Epithelial cell of prostate (primary cell): ENCODE data around the gene BMPR2.

Experiments used
- DNase-seq: peaks from one replicate; pipeline ENCODE4 v3.0.0-alpha.2; 2011; ENCODE audit warnings: low read depth, low spot score
- H3K27ac ChIP-seq: fragments of 450-650 bp; 2 replicates; pipeline ENCODE4 v1.5.1; 2017; ENCODE audit warnings: mild to moderate bottlenecking

Gene BMPR2

DNA sequence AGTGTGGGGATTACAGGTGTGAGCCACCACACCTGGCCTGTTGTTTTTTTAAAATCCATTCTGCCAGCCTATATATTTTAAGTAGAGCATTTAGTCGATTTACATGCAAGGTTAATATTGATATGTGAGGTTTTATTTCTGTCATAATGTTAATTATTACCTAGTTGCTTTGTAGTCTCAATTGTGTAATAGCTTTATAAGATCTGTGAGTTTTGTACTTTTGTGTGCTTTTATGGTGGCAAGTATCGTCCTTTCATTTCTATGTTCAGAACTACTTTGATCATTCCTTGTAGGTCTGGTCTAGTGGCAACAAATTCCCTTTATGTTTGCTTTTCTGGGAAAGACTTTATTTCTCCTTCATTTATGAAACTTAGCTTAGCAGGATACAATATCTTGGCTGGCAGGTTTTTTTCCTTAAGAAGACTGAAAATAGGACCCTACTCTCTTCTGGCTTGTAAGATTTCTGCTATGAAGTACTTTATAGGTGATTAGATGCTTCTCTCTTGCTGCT lies 207.6 kb downstream of the BMPR2 start:
- H3K27ac ChIP-seq, result no peak overlapping the region
- no peak for DNase-seq

GRCh38 chr2:202588647-202589581 lies 212.8 kb downstream of the BMPR2 start:
- no peak for DNase-seq
- H3K27ac ChIP-seq, result no peak overlapping the region

- DNase-seq, result no peak
- H3K27ac ChIP-seq, result no peak overlapping the region
Observed at GRCh38 chr2:202589582-202589949, 213.4 kb downstream of the BMPR2 start.

DNA sequence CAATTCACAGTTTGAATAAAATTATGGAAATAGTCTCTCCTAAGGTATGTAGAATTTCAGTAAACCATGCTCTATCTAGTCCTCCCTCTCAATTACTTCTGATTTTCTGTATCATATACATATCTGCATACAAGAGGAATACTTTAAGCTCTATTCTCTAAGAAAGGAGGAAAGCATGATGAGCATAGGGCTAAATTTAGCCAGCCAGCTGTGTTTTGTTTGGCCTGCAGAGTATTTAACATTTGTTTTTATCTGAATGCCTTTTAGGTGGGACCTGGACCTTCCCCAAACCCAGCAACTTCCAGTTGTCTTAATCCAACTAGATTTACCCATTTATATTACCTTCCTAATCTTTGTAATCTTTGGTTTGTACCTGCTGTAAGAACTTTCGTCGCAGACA lies 216.4 kb downstream of the BMPR2 start:
- DNase-seq, result no peak
- no peak overlapping the region for H3K27ac ChIP-seq

- H3K27ac ChIP-seq, result no peak overlapping the region
- DNase-seq, result no peak
Observed at GRCh38 chr2:202599105-202599504, 223.0 kb downstream of the BMPR2 start.

GRCh38 chr2:202599911-202600310 lies 223.8 kb downstream of the BMPR2 start:
- no peak for DNase-seq
- no peak overlapping the region for H3K27ac ChIP-seq

DNA sequence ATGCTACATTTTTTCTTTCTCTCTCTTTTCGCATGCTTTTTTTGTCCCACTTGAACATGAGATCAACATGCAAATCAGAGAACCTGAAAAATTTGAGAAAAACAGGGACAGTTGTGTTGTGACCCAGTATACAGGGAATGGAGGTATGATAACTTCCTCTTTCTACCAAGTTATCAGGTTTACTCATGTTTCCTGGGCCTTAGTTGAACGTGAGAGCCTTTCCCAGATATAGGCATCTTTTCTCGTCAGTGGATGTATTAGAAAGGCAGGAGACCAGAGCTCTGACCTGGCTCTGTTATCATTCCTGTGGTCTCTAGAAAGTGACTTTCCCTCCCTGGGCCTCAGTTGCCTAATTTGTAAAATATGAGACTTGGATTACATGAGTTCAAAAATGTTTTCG lies 228.6 kb downstream of the BMPR2 start:
- no peak overlapping the region for H3K27ac ChIP-seq
- no peak for DNase-seq

DNA sequence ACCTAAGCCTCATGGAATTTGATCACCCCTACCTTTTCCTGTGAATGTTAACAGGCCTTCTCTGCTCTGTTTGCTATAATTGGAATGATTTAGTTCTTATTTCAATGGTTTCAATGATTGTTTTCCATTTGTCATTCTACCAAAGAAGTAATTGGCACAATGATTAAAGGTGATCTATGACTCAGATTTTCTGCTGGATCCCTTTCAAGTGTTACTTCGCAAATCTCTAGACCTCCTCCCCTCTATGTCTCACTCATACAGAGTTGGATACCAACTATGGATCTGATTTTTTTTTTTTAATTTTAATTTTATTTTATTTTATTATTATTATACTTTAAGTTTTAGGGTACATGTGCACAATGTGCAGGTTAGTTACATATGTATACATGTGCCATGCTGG lies 229.0 kb downstream of the BMPR2 start:
- DNase-seq, result no peak
- no peak overlapping the region for H3K27ac ChIP-seq

DNA sequence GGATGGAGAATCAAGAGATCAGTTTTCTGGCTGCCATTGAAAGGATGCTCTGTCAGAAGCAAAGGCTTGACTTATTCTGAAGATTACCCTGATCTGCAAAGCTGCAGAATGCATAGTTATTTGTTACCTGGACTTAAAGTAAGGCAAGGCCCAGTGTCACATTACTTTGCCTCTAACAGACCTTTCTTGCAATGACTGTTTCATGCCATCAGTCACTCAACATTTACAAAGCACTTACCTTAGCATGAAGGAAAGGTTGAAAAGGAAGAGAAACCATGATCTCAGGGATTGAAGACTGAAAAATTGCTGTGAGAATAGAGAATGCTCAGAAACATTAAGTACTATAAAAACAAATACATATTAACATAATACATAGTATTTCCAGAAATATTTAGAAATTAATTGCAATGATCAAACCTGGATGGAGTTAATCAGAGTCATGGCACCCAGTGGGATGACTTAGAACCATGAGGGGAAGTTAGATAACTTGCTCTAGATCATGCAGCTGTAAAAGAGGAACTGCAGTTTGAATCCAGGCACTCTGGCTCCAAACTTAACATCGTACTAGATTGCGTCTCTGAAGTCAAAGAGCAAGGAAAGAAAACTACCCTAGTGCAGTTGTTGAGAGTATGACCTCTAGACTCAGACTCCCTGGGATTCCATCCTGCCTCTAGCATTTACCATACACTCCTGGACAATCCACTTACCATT lies 232.2 kb downstream of the BMPR2 start:
- DNase-seq, result no peak
- no peak overlapping the region for H3K27ac ChIP-seq

DNA sequence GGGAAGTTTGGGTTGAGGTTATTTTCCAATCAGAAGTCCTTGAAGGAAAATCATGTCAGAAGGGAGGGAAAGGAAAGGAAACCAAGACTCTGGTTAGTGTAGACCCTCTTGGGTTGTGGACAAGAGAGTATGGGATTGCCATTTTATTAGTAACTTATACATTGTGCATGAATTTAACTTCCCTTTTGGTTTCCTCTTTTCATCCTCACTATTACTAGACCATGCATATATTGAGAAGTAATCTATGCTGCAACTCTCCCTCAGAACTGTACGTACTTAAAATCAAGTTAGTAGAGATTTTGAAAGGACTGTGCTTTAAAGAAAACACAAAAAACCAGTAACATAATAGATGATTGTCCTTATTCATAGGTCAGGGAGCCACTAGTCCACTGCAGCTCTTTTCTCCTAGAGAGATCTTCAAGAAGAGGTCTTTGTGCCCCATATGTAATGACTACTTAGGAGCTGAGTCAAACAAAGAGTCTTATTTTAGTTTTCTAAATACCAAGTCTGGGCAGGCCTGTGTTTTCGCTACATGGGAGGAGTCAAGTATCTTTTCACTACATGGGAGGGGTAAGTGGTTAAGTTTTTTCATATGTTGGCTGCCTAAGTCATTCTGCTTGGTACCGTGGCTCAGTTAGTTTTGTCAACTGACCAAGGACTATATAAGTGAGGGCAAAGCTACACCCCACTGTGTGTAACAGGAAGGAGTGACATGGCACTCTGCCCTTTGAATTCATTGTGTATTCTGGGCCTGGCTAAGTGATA lies 233.4 kb downstream of the BMPR2 start:
- no peak overlapping the region for H3K27ac ChIP-seq
- DNase-seq, result peak; percentile 43

DNA sequence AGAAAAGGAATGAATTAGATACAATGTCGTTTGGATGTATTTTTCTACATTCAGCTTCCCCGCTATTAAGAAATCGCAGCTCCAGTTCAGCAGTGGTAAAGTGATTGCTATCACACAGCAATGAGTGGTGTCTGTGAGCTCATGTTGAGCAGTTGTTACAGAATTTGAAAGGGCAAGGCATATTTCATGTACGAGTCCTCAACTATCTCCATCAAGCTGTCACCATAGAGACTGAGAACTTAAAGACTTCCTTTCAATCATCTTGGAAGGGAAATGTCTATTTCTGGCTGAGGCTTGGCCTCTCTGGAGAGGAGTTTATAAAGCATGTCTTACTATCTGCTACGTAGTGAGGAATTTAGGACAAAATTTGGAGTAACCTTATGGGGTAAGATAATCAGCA lies 234.3 kb downstream of the BMPR2 start:
- no peak overlapping the region for H3K27ac ChIP-seq

DNA sequence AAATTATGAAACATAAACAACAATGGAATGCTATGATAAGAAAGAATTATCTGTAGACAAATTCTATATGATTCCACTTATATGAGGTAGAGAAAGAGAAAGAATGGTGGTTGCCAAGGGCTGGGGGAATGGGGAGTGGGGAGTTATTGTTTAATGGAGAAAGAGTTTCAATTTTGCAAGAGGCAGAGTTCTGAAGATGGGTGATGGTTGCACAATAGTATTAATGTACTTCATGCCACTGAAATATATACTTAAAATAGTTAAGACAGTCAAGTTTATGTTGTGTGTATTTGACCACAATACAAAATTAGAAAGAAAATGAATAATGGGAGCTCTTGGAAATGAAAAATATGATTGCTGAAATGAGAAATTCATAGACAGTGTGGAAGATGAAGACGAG lies 236.0 kb downstream of the BMPR2 start:
- no peak for DNase-seq
- no peak overlapping the region for H3K27ac ChIP-seq

More for the DNA sequence above, 234.3 kb downstream of the BMPR2 start:
- DNase-seq, result no peak

- no peak overlapping the region for H3K27ac ChIP-seq
- DNase-seq, result no peak
Observed at GRCh38 chr2:202613479-202613878, 237.4 kb downstream of the BMPR2 start.
